ENCODE measurements around the gene CYP2R1.
"Not testable (repeated sequence)": the region's sequence is repeated elsewhere in the genome, so short reads cannot be mapped to it uniquely, and the experiment has no call there.

The CYP2R1 gene

GRCh38 chr11:14892577-14892976, 546 bp upstream of the CYP2R1 start:
- peaks cover 6% of the 10 kb centered on the region for H3K4me1 ChIP-seq (ENCODE audit: control insufficient read depth, insufficient read depth, low read length, unreplicated experiment)
- no peaks in the 10 kb centered on the region for H3K27me3 ChIP-seq (ENCODE audit: insufficient read depth, low read length)
- peaks cover 5% of the 10 kb centered on the region for H3K79me2 ChIP-seq (ENCODE audit: control insufficient read depth, insufficient read depth, low read length, unreplicated experiment)
- no peak overlapping the region for H3K27ac ChIP-seq (ENCODE audit: low read depth, low read length)
- H2AFZ ChIP-seq (ENCODE audit: low read length, unreplicated experiment) = peak overlapping the region; percentile 20
- H3K36me3 ChIP-seq (ENCODE audit: insufficient read depth, low read length) = no peaks in the 10 kb centered on the region
- H3K4me3 ChIP-seq (ENCODE audit: low read depth, low read length) = peak overlapping the region; percentile 98

DNA sequence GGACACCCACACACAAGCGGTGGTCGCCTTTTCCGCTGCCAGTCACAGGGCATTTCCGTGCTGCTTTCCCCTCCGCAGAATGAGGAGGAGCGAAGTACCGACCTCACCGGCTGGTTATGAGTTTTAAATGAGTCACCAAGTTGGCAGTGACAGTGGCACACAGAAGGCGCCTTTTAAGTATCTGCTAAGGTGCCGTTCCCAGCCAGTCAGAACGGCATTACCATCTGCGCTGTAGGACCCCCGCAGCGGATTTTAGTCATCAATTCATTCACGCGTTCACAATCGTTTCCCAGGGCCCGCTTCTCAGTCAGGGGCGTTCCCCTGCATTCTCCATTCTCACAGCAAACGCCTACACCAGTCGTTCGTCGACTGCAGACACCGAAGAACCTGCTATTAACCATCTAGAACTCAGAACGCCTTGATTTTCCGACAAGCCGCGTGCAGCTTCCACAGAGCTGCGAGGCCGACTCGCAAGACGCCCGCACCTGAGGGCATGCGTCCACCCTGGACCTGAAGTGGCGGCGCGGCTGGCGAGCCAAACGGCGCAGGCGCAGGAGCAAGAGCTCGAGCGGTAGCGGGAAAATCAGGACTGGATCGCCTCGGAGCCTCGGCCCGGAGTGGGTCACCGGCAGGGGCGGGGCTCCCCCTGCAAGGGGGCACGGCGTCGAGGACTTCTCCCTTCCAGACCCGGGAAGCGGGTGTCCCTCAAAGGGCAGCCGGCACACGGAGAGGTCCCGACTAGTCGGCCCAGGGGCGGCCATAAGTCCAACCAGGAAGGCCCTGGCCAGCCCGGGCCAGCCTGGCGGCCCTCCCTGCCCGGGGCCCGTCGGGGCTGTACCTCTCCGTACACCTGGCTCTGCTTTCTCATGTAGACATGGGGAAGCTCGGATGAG, 642 bp downstream of the CYP2R1 start:
- no peaks in the 10 kb centered on the region for H3K36me3 ChIP-seq (ENCODE audit: insufficient read depth, low read length)
- H3K27me3 ChIP-seq (ENCODE audit: insufficient read depth, low read length) = no peaks in the 10 kb centered on the region
- peak overlapping the region; percentile 98 for H3K4me3 ChIP-seq (ENCODE audit: low read depth, low read length)
- peaks cover 5% of the 10 kb centered on the region for H3K79me2 ChIP-seq (ENCODE audit: control insufficient read depth, insufficient read depth, low read length, unreplicated experiment)
- H3K27ac ChIP-seq (ENCODE audit: low read depth, low read length) = peak overlapping the region; percentile 42; the same call in 1 of the 2 replicates
- H3K4me1 ChIP-seq (ENCODE audit: control insufficient read depth, insufficient read depth, low read length, unreplicated experiment) = peaks cover 6% of the 10 kb centered on the region
- H2AFZ ChIP-seq (ENCODE audit: low read length, unreplicated experiment) = peak overlapping the region; percentile 98

- Histone ChIP-seq H2AFZ (ENCODE audit: low read length, unreplicated experiment) (no peak overlapping the region), H3K27ac (ENCODE audit: low read depth, low read length) (no peak overlapping the region), H3K27me3 (ENCODE audit: insufficient read depth, low read length) (no peaks in the 10 kb centered on the region), H3K79me2 (ENCODE audit: control insufficient read depth, insufficient read depth, low read length, unreplicated experiment) (peaks cover 5% of the 10 kb centered on the region), H3K36me3 (ENCODE audit: insufficient read depth, low read length) (peaks cover 6% of the 10 kb centered on the region; the same call in 1 of the 2 replicates), H3K4me1 (ENCODE audit: control insufficient read depth, insufficient read depth, low read length, unreplicated experiment) (peaks cover 6% of the 10 kb centered on the region), H3K4me3 (ENCODE audit: low read depth, low read length) (no peak overlapping the region)
Observed at GRCh38 chr11:14886513-14886912, 5.5 kb downstream of the CYP2R1 start.

GRCh38 chr11:14884667-14885273, 7.3 kb downstream of the CYP2R1 start:
- H3K79me2 ChIP-seq (ENCODE audit: control insufficient read depth, insufficient read depth, low read length, unreplicated experiment) = no peaks in the 10 kb centered on the region
- peaks cover 13% of the 10 kb centered on the region; the same call in 1 of the 2 replicates for H3K36me3 ChIP-seq (ENCODE audit: insufficient read depth, low read length)
- no peak overlapping the region for H3K27ac ChIP-seq (ENCODE audit: low read depth, low read length)
- H3K4me3 ChIP-seq (ENCODE audit: low read depth, low read length) = no peak overlapping the region
- no peaks in the 10 kb centered on the region for H3K27me3 ChIP-seq (ENCODE audit: insufficient read depth, low read length)
- no peak overlapping the region for H2AFZ ChIP-seq (ENCODE audit: low read length, unreplicated experiment)
- peaks cover 6% of the 10 kb centered on the region for H3K4me1 ChIP-seq (ENCODE audit: control insufficient read depth, insufficient read depth, low read length, unreplicated experiment)

GRCh38 chr11:14883683-14884082, 8.3 kb downstream of the CYP2R1 start:
- not testable (repeated sequence) for H2AFZ ChIP-seq (ENCODE audit: low read length, unreplicated experiment); H3K27ac ChIP-seq (ENCODE audit: low read depth, low read length); H3K4me1 ChIP-seq (ENCODE audit: control insufficient read depth, insufficient read depth, low read length, unreplicated experiment); H3K27me3 ChIP-seq (ENCODE audit: insufficient read depth, low read length); H3K4me3 ChIP-seq (ENCODE audit: low read depth, low read length); H3K79me2 ChIP-seq (ENCODE audit: control insufficient read depth, insufficient read depth, low read length, unreplicated experiment)
- H3K36me3 ChIP-seq (ENCODE audit: insufficient read depth, low read length) = peaks cover 18% of the 10 kb centered on the region

- no peak overlapping the region for H2AFZ ChIP-seq (ENCODE audit: low read length, unreplicated experiment)
- no peak overlapping the region for H3K4me3 ChIP-seq (ENCODE audit: low read depth, low read length)
- H3K4me1 ChIP-seq (ENCODE audit: control insufficient read depth, insufficient read depth, low read length, unreplicated experiment) = no peaks in the 10 kb centered on the region
- no peaks in the 10 kb centered on the region for H3K79me2 ChIP-seq (ENCODE audit: control insufficient read depth, insufficient read depth, low read length, unreplicated experiment)
- H3K36me3 ChIP-seq (ENCODE audit: insufficient read depth, low read length) = peaks cover 22% of the 10 kb centered on the region
- no peak overlapping the region for H3K27ac ChIP-seq (ENCODE audit: low read depth, low read length)
- no peaks in the 10 kb centered on the region for H3K27me3 ChIP-seq (ENCODE audit: insufficient read depth, low read length)
Observed at GRCh38 chr11:14882196-14882595, 9.8 kb downstream of the CYP2R1 start.

- Histone ChIP-seq H3K79me2 (ENCODE audit: control insufficient read depth, insufficient read depth, low read length, unreplicated experiment) (no peaks in the 10 kb centered on the region), H3K27me3 (ENCODE audit: insufficient read depth, low read length) (no peaks in the 10 kb centered on the region), H2AFZ (ENCODE audit: low read length, unreplicated experiment) (no peak overlapping the region), H3K4me1 (ENCODE audit: control insufficient read depth, insufficient read depth, low read length, unreplicated experiment) (no peaks in the 10 kb centered on the region), H3K4me3 (ENCODE audit: low read depth, low read length) (no peak overlapping the region), H3K36me3 (ENCODE audit: insufficient read depth, low read length) (peaks cover 22% of the 10 kb centered on the region), H3K27ac (ENCODE audit: low read depth, low read length) (no peak overlapping the region)
Observed at GRCh38 chr11:14881576-14882193, 10.3 kb downstream of the CYP2R1 start.

GRCh38 chr11:14875163-14875562, 16.9 kb downstream of the CYP2R1 start:
- Histone ChIP-seq H3K36me3 (ENCODE audit: insufficient read depth, low read length) (peaks cover 13% of the 10 kb centered on the region), H3K27me3 (ENCODE audit: insufficient read depth, low read length) (no peaks in the 10 kb centered on the region), H2AFZ (ENCODE audit: low read length, unreplicated experiment) (no peak overlapping the region), H3K4me3 (ENCODE audit: low read depth, low read length) (no peak overlapping the region), H3K79me2 (ENCODE audit: control insufficient read depth, insufficient read depth, low read length, unreplicated experiment) (no peaks in the 10 kb centered on the region), H3K27ac (ENCODE audit: low read depth, low read length) (no peak overlapping the region), H3K4me1 (ENCODE audit: control insufficient read depth, insufficient read depth, low read length, unreplicated experiment) (peaks cover 6% of the 10 kb centered on the region)

DNA sequence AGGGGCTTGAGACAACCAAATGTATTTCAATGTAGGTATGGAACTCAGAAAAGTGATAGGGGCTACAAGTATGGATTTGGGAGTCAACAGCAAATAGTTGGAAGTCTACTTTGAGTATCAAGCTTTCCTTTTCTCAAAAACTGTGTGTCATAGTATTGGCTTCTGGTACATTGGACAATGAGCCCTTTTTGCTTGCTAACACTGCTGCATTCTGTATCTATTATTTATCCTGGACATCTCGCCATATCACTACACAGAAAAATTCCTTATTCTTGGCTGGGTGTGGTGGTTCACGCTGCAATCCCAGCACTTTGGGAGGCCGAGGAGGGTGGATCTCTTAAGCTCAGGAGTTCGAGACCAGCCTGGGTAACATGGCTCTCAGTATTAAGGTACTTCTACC, 18.4 kb downstream of the CYP2R1 start:
- Histone ChIP-seq H3K36me3 (ENCODE audit: insufficient read depth, low read length) (0 out of 2 replicates have a peak, but pooled peaks cover 4% of the 10 kb centered on the region), H3K4me3 (ENCODE audit: low read depth, low read length) (no peak overlapping the region), H3K79me2 (ENCODE audit: control insufficient read depth, insufficient read depth, low read length, unreplicated experiment) (no peaks in the 10 kb centered on the region), H3K27me3 (ENCODE audit: insufficient read depth, low read length) (no peaks in the 10 kb centered on the region), H3K4me1 (ENCODE audit: control insufficient read depth, insufficient read depth, low read length, unreplicated experiment) (peaks cover 6% of the 10 kb centered on the region), H2AFZ (ENCODE audit: low read length, unreplicated experiment) (no peak overlapping the region), H3K27ac (ENCODE audit: low read depth, low read length) (no peak overlapping the region)

GRCh38 chr11:14872032-14872431, 20.0 kb downstream of the CYP2R1 start:
- Histone ChIP-seq H3K4me3 (ENCODE audit: low read depth, low read length) (no peak overlapping the region), H3K4me1 (ENCODE audit: control insufficient read depth, insufficient read depth, low read length, unreplicated experiment) (peaks cover 6% of the 10 kb centered on the region), H3K27ac (ENCODE audit: low read depth, low read length) (no peak overlapping the region), H3K79me2 (ENCODE audit: control insufficient read depth, insufficient read depth, low read length, unreplicated experiment) (no peaks in the 10 kb centered on the region), H2AFZ (ENCODE audit: low read length, unreplicated experiment) (no peak overlapping the region), H3K27me3 (ENCODE audit: insufficient read depth, low read length) (no peaks in the 10 kb centered on the region), H3K36me3 (ENCODE audit: insufficient read depth, low read length) (no peaks in the 10 kb centered on the region)
